Fibroblast of villous mesenchyme (primary cell): ENCODE results near the gene ANXA4. TPM values are rescaled to one million over a fixed set of nuclear protein-coding genes. Genes with fewer than 3 reads are reported as not detected.
"Not testable (repeated sequence)": the region's sequence is repeated elsewhere in the genome, so short reads cannot be mapped to it uniquely, and the experiment has no call there.

Source experiments
- DNase-seq: peaks from one replicate; pipeline ENCODE4 v3.0.0-alpha.2; 2010; ENCODE audit warnings: low read depth
- H3K4me3 ChIP-seq: 2 replicates; pipeline ENCODE4 v1.5.1; 2011; ENCODE audit warnings: low read depth, mild to moderate bottlenecking, low read length
- total RNA-seq: library from RNA; depleted of rRNA; stranded (reverse); fragments of >200 nt; gene quantifications from 2 replicates; pipeline ENCODE4 v1.2.3, GENCODE V29; 2012
- TF ChIP-seq, protein P1 (sequence below): IDR thresholded peaks from 2 replicates; pipeline ENCODE4 v1.5.1; 2012; ENCODE audit warnings: low read depth, mild to moderate bottlenecking, low read length; ENCODE audit not compliant: insufficient read depth

ANXA4 gene
- total RNA-seq, 1 donor, result 35.8 TPM

DNA sequence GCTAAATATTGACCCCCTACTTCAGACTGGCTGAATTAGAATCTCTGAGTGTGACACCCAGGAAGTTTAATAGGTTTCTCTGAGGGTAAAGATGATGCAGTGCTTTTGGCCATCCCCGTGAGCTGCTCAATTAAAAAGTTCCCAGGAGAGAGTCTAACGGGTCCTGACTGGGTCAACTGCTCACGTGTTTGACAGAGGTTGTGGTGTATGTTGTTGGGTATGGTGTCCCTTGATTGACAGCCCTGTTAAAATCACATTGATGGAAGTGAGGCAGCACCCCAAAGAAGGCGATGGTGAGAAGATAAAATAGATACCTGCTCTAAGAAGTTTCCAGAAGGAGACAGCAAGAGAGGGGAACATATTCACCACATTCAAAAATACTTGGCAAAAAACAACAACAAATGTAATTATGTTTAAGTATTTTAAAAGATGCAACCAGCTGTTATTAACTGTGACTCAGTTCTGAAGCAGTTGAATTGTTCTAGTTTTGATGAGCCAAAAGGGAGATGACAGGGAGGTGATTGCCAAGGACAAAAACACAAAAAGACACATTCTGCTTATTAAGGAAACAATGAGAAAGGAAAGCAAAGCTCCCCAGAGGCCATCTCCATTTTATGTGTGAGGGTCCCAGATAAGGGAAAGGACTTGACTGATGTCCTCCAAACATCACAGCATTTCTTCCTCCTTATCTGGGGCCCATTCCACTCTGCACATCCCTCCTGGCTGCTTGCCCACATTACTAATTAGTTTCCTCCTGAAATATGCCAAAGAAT lies 76.0 kb downstream of the ANXA4 start:
- H3K4me3 ChIP-seq, result no peak overlapping the region
- TF ChIP-seq, protein P1, sequence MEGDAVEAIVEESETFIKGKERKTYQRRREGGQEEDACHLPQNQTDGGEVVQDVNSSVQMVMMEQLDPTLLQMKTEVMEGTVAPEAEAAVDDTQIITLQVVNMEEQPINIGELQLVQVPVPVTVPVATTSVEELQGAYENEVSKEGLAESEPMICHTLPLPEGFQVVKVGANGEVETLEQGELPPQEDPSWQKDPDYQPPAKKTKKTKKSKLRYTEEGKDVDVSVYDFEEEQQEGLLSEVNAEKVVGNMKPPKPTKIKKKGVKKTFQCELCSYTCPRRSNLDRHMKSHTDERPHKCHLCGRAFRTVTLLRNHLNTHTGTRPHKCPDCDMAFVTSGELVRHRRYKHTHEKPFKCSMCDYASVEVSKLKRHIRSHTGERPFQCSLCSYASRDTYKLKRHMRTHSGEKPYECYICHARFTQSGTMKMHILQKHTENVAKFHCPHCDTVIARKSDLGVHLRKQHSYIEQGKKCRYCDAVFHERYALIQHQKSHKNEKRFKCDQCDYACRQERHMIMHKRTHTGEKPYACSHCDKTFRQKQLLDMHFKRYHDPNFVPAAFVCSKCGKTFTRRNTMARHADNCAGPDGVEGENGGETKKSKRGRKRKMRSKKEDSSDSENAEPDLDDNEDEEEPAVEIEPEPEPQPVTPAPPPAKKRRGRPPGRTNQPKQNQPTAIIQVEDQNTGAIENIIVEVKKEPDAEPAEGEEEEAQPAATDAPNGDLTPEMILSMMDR, result no peak
- DNase-seq, result peak; percentile 20

DNA sequence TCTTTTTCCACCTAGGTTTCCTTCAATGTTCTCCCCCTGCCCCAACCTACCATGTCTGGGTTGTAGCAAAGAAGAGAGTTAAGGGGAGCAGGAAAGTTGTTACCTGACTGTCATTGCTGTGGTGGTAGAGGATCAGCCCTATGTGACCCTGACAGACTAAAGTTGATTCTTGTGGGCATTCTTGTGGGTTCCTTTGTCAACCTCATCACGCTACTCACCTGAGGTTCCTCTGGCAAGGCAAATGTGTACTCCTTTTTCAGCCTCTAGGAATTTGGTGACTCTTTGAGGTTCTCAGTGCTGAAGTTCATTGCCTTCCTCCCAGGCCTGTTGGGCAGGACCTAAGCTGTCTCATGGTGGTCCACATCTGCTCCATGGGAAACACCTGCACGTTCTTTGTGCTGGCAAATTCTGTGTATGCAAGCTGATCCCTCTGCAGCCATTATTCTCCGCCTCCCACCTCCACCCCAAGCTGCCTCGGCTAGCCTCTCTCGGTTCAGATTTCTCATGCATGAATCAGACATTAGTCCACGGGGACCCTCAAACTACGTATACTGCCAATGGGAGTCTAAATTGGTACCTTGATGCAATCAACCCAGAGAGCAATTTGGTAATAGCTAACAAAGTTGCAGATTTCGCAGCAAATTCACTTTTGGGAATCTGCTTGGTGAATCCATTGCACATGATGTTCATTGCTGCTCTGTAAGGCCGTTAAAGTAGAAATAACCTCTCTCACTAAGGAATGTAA lies 86.0 kb downstream of the ANXA4 start:
- no peak for DNase-seq
- H3K4me3 ChIP-seq, result no peak overlapping the region
- TF ChIP-seq, protein P1, result no peak

DNA sequence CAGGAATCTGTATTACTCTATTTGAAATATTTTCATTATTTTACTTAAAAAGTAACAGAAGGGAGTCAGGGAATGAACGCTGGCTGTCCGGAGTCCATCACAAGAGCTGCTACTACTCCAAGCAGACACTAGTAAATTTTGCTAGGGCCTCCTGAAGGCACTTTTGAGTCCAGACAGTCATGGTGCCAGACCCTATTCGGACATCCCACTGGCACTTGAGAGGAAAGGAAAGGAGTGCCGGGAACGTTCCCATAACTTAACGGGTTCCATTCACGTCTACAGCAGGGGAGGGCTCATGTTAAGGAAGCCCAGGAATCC lies 87.0 kb downstream of the ANXA4 start:
- no peak for DNase-seq
- TF ChIP-seq, protein P1, result no peak
- H3K4me3 ChIP-seq, result peak overlapping the region; percentile 95

DNA sequence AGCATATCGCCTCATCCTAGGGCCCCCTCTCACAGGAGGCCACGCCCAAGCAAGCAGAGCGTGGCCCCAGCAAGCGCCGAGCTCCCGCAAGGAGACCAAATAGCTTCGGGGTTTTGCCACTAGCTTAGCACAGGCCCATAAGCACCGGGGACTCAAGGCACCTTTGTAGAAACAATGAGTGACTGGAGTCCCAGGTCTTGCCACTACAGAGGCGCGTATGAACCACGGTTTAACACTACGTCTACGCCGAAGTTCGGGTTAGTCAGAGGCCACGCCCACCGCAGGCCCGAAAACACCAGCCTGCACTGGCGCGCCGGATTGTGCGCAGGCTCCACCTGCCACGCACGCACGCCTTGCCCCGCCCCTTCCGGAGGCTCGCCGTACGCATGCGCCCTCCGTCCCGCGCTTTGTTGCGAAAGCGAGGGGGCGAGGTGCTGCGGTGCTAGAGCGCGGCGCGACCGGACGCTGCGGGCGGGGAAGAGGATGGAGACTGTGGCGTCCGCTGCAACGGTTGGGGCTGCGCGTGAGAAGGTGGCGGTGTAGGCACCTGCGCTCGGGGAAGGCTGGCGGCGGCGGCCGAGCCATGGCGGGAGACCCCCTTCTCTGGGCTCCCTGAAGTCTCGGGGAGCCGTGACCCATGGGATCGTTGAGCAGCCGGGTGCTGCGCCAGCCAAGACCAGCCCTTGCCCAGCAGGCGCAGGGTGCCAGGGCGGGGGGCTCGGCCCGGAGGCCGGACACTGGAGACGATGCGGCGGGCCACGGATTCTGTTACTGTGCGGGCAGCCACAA lies 87.5 kb downstream of the ANXA4 start, which contains the start of gene GMCL1:
Gene GMCL1 (plus strand): TSS at position 405 of the 789 bp plus-strand sequence. CDS start 233 bp downstream, at position 638.
- DNase-seq, result peak; percentile 96
- H3K4me3 ChIP-seq, result peak within 1 kb of the TSS; percentile 95
- TF ChIP-seq, protein P1, result no peak

DNA sequence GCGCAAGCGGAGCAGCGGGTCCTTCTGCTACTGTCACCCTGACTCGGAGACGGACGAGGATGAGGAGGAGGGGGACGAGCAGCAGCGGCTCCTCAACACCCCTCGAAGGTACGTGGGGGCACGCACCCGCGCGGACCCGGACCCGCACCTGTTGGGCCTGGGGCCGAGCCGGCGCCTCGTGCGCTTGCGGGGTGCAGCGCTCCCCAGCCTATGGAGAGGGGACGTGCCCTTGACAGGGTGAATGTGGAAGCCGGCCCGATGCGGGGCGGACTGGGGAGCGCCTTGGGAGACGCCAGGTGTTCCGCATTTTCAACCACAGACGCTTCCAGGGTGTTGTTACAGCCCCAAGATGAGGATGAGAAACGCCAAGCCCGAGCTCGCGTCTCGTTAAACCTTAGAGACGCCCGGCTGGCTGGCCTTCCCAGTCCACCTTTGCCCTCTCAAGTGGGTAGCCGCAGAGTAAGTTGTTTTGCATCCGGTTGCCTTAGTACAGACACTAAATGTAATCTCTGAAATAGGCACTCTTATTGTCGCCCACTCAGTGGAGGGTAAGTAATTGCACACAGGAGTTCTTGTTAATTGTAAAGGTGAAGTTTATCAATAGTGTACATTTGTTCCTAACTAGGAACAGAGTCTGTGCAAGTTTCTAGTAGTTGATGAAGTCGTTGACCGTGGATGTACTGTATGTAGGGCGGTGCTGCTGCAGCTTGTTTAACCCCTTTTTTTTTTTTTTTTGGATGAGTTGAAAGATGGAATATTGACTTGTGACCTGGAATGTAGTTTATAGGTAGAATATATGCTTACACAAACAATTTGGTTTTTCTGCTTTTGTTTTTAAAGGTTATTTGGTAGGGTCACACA lies 88.3 kb downstream of the ANXA4 start:
- H3K4me3 ChIP-seq, result peak overlapping the region; percentile 95
- peak; percentile 64 for DNase-seq
- TF ChIP-seq, protein P1, result no peak

DNA sequence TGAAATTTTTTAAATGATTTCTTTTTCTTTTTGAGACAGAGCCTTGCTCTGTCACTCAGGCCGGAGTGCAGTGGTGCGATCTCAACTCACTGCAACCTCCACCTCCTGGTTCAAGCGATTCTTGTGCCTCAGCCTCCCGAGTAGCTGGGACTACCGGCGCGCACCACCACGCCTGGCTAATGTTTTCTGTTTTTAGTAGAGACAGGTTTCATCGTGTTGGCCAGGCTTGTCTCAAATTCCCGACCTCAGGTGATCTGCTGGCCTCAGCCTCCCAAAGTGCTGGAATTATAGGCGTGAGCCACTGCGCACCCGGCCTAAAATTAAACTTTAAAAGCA lies 88.9 kb downstream of the ANXA4 start:
- H3K4me3 ChIP-seq, result peak overlapping the region; percentile 95
- not testable (repeated sequence) for DNase-seq
